Fibroblast of lung (primary cell): ENCODE results near the gene OR1B1.

Source experiments
- EZH2 ChIP-seq: IDR thresholded peaks from 2 replicates; pipeline ENCODE4 v1.5.1; 2012; ENCODE audit warnings: low read length, control low read depth, mild to moderate bottlenecking; ENCODE audit errors: missing control alignments
- TF ChIP-seq, protein P1 (sequence below), 2 donors: IDR thresholded peaks in 1 of 2; conservative IDR thresholded peaks in 1 of 2; 1 replicate in 1 of 2; 2 replicates in 1 of 2; pipeline ENCODE4 v1.5.1; 2011 to 2012; ENCODE audit warnings: low read length in 2 of 2, control low read depth in 1 of 2, inconsistent platforms in 1 of 2, low read depth in 1 of 2, mild to moderate bottlenecking in 1 of 2

DNA sequence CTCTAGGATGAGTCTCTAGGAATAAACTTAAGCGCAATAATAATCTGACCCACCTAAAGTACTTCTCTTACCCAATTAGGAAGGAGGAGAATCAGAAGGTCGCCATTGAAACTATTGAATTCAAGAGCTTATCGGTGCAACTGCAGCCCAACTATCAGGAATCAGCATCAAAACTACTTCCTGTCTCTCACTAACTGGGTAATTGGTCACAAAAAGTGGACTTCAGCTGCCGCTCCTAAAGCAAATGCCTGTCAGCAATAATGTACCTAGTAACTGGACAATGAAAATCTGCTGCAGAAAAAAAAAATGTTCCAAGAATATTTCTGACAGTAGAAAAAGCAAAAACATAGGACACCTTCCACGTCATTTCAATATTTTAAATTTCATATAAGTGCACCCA, 77.6 kb downstream of the OR1B1 start:
- TF ChIP-seq, protein P1, sequence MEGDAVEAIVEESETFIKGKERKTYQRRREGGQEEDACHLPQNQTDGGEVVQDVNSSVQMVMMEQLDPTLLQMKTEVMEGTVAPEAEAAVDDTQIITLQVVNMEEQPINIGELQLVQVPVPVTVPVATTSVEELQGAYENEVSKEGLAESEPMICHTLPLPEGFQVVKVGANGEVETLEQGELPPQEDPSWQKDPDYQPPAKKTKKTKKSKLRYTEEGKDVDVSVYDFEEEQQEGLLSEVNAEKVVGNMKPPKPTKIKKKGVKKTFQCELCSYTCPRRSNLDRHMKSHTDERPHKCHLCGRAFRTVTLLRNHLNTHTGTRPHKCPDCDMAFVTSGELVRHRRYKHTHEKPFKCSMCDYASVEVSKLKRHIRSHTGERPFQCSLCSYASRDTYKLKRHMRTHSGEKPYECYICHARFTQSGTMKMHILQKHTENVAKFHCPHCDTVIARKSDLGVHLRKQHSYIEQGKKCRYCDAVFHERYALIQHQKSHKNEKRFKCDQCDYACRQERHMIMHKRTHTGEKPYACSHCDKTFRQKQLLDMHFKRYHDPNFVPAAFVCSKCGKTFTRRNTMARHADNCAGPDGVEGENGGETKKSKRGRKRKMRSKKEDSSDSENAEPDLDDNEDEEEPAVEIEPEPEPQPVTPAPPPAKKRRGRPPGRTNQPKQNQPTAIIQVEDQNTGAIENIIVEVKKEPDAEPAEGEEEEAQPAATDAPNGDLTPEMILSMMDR (conservative IDR thresholded peaks at IDR 0.05 in 1 of 2, IDR thresholded peaks at IDR 0.05 in 1 of 2; ENCODE audit: low read depth in 1 of 2, low read length in 2 of 2): no peak
- TF ChIP-seq EZH2: no peak
